Measurements from ENCODE around the gene CCNB2.

GRCh38 chr15:59143281-59143680, 38.3 kb downstream of the CCNB2 start:
- TF ChIP-seq POLR2AphosphoS5 (IDR thresholded peaks at IDR 0.05) (no peak), CTCF (IDR thresholded peaks at IDR 0.05) (no peak), POLR2A (IDR thresholded peaks at IDR 0.05) (no peak)
